DMS153 treated with DMSO at 0.1 percent for 48 hours (cell line): ENCODE measurements around the gene EFNA2.
"Not testable (repeated sequence)": the region's sequence is repeated elsewhere in the genome, so short reads cannot be mapped to it uniquely, and the experiment has no call there.

Experiments used
- DNase-seq: peaks from one replicate; lab custom pipeline; 2025; ENCODE audit not compliant: unreplicated experiment; lab: John Stamatoyannopoulos, UW

Gene EFNA2

GRCh38 chr19:1295169-1296012, 9.7 kb downstream of the EFNA2 start:
- no peak for DNase-seq

DNA sequence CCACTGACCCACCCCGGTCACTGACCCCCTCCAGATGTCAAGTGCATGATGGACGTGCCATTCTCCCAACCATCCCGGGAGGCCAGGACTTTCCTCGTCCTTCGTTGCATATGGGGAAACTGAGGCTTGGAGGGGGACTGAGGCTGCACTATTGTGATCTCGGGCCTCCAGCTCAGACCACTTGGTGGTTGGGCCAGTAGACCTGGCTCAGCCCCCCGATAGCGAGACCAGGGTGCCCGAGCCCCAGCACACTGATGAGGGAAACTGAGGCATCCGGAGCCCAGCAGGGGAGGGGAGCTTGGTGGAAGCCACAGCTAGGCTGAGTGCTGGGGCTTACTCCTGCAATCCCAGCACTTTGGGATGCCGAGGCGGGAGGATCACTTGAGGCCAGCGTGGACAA, 10.4 kb downstream of the EFNA2 start:
- no peak for DNase-seq

- DNase-seq, result no peak
Observed at GRCh38 chr19:1296575-1297271, 11.1 kb downstream of the EFNA2 start.

DNA sequence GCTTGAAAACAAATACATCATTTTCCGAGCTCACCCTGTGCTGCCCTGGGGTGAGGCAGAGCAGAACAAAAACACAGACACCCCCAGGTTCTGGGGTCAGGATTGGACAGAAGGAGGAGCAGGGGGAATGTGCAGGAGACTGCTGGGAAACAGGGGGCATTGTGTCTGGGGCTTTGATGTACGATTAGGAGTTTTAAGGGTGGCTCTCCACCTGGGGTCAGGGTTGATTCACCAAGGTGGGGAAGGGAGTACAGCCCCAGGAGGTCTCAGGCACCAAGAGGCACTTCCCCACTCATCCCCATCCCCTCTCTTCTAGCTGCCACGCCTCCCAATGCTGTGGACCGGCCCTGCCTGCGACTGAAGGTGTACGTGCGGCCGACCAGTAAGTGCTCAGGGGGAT, 12.6 kb downstream of the EFNA2 start:
- DNase-seq, result no peak

DNA sequence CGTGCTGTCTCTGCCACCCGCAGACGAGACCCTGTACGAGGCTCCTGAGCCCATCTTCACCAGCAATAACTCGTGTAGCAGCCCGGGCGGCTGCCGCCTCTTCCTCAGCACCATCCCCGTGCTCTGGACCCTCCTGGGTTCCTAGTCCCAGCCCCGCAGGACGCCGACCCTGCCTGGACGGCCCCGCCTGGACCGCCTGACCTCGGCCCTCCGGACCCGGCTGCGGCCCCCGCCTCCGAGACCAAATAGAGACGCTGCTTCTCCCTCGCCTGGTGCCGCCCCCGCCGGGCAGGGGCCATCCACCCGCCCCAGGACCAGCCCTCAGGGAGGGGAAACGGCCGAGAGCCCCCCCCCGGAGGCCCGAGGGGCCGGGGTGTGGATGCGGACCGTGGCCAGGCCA, 14.1 kb downstream of the EFNA2 start:
- DNase-seq, result no peak

GRCh38 chr19:1300744-1301490, 15.2 kb downstream of the EFNA2 start:
- no peak for DNase-seq

- DNase-seq, result no peak
Observed at GRCh38 chr19:1302533-1303239, 17.0 kb downstream of the EFNA2 start.

- DNase-seq, result no peak
Observed at GRCh38 chr19:1304197-1304924, 18.7 kb downstream of the EFNA2 start.

- not testable (repeated sequence) for DNase-seq
Observed at GRCh38 chr19:1305354-1305753, 19.7 kb downstream of the EFNA2 start.

DNA sequence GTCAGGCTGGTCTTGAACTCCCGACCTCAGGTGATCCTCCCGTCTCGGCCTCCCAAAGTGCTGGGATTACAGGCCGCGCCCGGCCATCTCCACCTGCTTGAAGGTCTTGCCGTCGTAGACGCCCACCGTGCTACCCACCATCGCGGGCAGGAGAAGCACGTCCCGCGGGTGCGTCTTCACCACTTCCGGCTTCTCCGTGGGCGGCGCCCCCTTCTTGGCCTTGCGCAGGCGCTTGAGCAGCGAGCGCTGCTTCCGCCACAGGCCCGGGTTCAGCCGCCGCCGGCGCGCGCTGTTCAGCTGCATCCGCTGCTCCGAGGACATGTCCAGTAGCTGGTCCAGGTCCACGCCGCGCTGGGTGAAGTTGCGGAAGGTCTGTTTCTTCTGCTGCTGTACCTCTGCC, 21.6 kb downstream of the EFNA2 start:
- no peak for DNase-seq

GRCh38 chr19:1307755-1308303, 22.2 kb downstream of the EFNA2 start:
- DNase-seq, result no peak

DNA sequence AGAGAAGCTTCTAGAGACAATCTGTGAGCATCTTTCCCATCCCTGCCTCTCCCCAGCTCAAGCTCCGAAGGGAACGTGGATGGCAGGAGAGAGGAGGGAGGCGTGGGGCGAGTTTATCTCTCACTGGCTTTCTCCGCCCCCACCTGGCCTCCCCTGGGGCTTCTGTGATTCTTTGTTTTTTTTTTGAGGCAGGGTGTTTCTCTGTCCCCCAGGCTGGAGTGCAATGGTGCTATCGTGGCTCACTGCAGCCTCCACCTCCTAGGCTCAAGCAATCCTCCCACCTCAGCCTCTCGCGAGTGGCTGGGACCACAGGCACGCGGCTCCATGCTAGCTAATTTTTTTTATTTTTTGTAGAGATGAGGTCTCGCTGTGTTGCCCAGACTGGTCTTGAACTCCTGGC, 23.0 kb downstream of the EFNA2 start:
- DNase-seq, result no peak

- DNase-seq, result no peak
Observed at GRCh38 chr19:1309977-1310852, 24.5 kb downstream of the EFNA2 start.

DNA sequence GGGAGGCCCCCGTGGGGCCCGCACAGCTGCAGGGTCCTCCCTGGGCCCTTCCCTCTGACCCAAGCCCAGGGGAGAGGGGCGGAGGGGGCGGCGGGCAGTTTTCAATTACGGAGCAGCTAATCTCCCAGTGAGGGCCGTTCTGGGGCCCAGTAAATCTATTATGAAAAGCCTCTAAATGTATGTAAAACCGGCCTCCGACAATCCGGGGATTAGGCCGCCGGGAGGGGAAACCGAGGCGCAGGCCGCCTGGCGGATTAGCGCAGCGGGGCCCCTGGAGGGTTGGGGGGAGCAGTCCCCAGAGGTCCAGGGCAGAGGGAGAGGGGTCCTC, 25.1 kb downstream of the EFNA2 start:
- DNase-seq, result no peak

DNA sequence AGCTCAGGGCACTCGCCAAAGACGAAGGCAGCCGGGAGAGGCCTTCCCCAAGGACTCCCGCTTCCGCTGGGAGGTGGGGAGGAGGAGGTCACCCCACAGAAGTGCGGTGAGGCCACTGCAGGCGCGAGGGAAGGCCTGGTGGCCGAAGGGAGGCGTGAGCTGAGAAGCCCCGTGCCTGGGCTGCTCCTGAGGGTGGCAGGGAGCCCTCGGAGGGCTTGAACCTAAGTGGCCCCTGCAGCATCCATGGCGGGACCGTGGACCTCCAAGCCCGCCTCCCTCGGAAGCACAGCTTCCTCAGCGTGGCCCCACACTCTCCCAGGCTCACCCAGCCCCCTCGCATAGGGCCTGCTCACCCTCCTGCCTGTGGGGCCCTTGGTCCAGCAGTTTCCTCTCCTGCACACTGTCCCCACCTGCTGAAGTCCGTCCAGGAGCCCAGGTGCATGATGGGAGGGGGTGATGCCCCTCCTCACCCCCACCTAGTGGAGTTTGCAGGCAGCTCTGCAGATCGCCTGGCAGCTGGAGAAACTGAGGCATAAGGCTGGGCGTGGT, 25.9 kb downstream of the EFNA2 start:
- no peak for DNase-seq

DNA sequence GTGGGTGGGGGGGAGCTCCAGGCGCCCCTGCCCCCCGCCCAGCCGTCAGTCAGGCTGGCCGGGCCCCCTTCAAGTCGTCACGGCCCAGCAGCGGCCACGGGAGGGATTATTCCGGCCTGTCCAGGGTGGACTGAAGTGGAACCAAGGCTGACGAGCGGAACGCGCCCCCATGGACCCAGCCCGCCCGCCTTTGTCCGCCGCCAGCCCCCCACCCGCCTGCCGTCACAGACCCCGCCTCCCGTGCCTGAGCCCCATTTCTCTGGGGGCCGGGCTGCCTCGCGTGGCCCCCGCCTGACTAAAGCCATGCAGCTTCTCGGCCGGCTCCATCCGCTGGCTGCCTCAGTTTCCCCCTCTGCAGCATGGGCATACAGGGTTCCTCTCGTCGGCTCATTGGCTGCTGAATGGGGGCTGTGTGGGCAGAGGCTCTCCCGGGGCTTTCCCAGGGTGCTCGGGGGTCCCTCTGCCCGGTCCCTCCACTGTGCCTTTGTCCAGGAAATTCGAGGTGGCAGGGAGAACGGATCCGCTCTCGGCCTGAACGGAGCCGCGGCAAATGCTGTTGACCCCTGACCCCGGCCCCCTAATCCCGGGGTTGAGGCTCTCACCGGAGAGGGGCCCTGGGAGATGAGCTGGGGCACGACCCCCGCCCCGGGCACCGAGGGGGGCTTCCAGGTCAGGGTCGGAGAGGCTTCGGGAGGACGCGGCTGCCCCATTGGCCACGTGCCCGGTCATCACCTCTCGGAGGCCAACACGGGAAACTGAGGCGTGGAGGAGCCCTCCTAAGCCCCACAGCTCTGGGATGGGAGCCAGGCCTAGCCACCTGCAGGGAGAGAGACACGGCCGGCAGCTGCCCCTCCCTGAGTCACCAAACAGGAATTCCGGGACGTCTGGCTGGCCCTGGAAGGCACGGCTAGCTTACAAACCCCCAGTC, 27.4 kb downstream of the EFNA2 start:
- no peak for DNase-seq

GRCh38 chr19:1313695-1314613, 28.3 kb downstream of the EFNA2 start:
- no peak for DNase-seq
